Endodermal cell (in vitro differentiated cells): ENCODE measurements around the gene SUSD3. TPM values are rescaled to one million over a fixed set of nuclear protein-coding genes. Genes with fewer than 3 reads are reported as not detected.
A peak's percentile ranks its signal among the peaks of the same experiment; 100 is the strongest.

Experiments
- DNase-seq: peaks from one replicate; pipeline ENCODE4 v3.0.0-alpha.2; 2017
- H3K27ac ChIP-seq: 2 replicates; pipeline ENCODE4 v1.5.1; 2013; ENCODE audit warnings: mild to moderate bottlenecking, low read depth, low read length, moderate library complexity
- H3K27me3 ChIP-seq: 2 replicates; pipeline ENCODE4 v1.6.1; 2013; ENCODE audit warnings: mild to moderate bottlenecking, low read length, moderate library complexity; ENCODE audit not compliant: insufficient read depth, control insufficient read depth, poor library complexity, severe bottlenecking
- H3K36me3 ChIP-seq: 2 replicates; pipeline ENCODE4 v1.7.0; 2013; ENCODE audit warnings: mild to moderate bottlenecking, low read length, moderate library complexity; ENCODE audit not compliant: control insufficient read depth, insufficient read depth
- H3K4me1 ChIP-seq: one replicate; pipeline ENCODE4 v1.7.0; 2013; ENCODE audit warnings: low read length; ENCODE audit not compliant: control insufficient read depth, insufficient read depth
- H3K4me3 ChIP-seq: 2 replicates; pipeline ENCODE4 v1.5.1; 2013; ENCODE audit warnings: mild to moderate bottlenecking, low read length, moderate library complexity
- H3K9ac ChIP-seq: 2 replicates; pipeline ENCODE4 v1.6.1; 2013; ENCODE audit warnings: mild to moderate bottlenecking, low read length, moderate library complexity; ENCODE audit not compliant: poor library complexity, severe bottlenecking; ENCODE audit errors: extremely low read depth
- H3K9me3 ChIP-seq: 2 replicates; pipeline ENCODE4 v1.6.1; 2013; ENCODE audit warnings: mild to moderate bottlenecking, low read length, moderate library complexity; ENCODE audit not compliant: control insufficient read depth
- H3K27ac Mint-ChIP-seq: 2 replicates; pipeline ENCODE4 v1.8.0; 2020; ENCODE audit warnings: mixed read lengths
- H3K27me3 Mint-ChIP-seq: 2 replicates; pipeline ENCODE4 v1.8.0; 2021; ENCODE audit warnings: mild to moderate bottlenecking, mixed read lengths; ENCODE audit not compliant: insufficient read depth
- H3K36me3 Mint-ChIP-seq: 2 replicates; pipeline ENCODE4 v1.8.0; 2020; ENCODE audit warnings: low read depth, mixed read lengths
- H3K4me1 Mint-ChIP-seq: 2 replicates; pipeline ENCODE4 v1.8.0; 2020; ENCODE audit warnings: mixed read lengths
- H3K4me3 Mint-ChIP-seq: 2 replicates; pipeline ENCODE4 v1.8.0; 2020; ENCODE audit warnings: mild to moderate bottlenecking, moderate library complexity, mixed read lengths
- H3K9me3 Mint-ChIP-seq: 2 replicates; pipeline ENCODE4 v1.8.0; 2020; ENCODE audit warnings: mild to moderate bottlenecking, mixed read lengths
- WGBS, 2 experiments: methylation state at CpG; one replicate each; pipeline versions ENCODE4 v1.1.5 to v1.1.7; 2013; ENCODE audit warnings: missing lambda C conversion rate in 2 of 2, mixed read lengths in 1 of 2; ENCODE audit not compliant: insufficient coverage in 1 of 2, insufficient read length in 1 of 2; 5-methylcytosine and 5-hydroxymethylcytosine counted together
- total RNA-seq, 2 donors: library from RNA; stranded (reverse); fragmentation: NEBNext Ultra II Directional in 1 of 2; extraction: Animal tissue kit (Norgen Biotek cat#: 25700) in 1 of 2; gene quantifications; 2 replicates in 1 of 2; 3 replicates in 1 of 2; pipeline ENCODE4 v1.2.1, GENCODE V29; 2021
- TF ChIP-seq, protein P1 (sequence below): fragments of 200-600 bp; sonication (generic); conservative IDR thresholded peaks from 2 replicates; pipeline ENCODE4 v1.5.0; 2021; ENCODE audit warnings: antibody characterized with exemption, mild to moderate bottlenecking

SUSD3 gene
- total RNA-seq, 2 donors from 2014 or later: 5.1 to 5.9 TPM

DNA sequence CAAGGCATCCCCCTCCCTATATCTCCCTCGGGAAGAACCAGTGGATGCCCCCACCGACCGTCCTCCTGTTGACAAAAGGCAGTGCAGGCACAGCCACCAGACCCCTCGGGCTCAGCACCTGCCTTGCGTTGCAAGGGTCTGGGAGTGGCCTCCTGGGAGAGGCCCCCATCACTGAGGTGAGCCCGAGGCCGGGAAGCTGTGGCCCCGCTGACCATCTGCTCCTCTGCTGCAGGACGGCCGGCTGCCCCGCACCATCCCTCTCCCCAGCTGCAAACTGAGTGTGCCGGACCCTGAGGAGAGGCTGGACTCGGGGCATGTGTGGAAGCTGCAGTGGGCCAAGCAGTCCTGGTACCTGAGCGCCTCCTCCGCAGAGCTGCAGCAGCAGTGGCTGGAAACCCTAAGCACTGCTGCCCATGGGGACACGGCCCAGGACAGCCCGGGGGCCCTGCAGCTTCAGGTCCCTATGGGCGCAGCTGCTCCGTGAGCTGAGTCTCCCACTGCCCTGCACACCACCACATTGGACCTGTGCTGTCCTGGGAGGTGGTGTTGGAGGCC is 23.3 kb upstream of the SUSD3 start:
- Histone ChIP-seq H3K36me3 (no peaks in the 10 kb centered on the region), H3K9me3 (no peaks in the 10 kb centered on the region), H3K9ac (no peak overlapping the region), H3K4me3 (no peak overlapping the region), H3K4me1 (no peaks in the 10 kb centered on the region), H3K27ac (no peak overlapping the region), H3K27me3 (no peaks in the 10 kb centered on the region)
- peaks cover 4% of the 10 kb centered on the region for H3K27me3 Mint-ChIP-seq
- WGBS, 2 experiments: 90 to 94% methylated on average over 12 to 19 of the region's 19 CpGs
- no peak overlapping the region for H3K4me3 Mint-ChIP-seq
- DNase-seq: no peak
- H3K4me1 Mint-ChIP-seq: no peaks in the 10 kb centered on the region
- H3K9me3 Mint-ChIP-seq: no peaks in the 10 kb centered on the region
- TF ChIP-seq, protein P1, sequence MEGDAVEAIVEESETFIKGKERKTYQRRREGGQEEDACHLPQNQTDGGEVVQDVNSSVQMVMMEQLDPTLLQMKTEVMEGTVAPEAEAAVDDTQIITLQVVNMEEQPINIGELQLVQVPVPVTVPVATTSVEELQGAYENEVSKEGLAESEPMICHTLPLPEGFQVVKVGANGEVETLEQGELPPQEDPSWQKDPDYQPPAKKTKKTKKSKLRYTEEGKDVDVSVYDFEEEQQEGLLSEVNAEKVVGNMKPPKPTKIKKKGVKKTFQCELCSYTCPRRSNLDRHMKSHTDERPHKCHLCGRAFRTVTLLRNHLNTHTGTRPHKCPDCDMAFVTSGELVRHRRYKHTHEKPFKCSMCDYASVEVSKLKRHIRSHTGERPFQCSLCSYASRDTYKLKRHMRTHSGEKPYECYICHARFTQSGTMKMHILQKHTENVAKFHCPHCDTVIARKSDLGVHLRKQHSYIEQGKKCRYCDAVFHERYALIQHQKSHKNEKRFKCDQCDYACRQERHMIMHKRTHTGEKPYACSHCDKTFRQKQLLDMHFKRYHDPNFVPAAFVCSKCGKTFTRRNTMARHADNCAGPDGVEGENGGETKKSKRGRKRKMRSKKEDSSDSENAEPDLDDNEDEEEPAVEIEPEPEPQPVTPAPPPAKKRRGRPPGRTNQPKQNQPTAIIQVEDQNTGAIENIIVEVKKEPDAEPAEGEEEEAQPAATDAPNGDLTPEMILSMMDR: no peak
- H3K27ac Mint-ChIP-seq: no peak overlapping the region
- H3K36me3 Mint-ChIP-seq: no peaks in the 10 kb centered on the region

DNA sequence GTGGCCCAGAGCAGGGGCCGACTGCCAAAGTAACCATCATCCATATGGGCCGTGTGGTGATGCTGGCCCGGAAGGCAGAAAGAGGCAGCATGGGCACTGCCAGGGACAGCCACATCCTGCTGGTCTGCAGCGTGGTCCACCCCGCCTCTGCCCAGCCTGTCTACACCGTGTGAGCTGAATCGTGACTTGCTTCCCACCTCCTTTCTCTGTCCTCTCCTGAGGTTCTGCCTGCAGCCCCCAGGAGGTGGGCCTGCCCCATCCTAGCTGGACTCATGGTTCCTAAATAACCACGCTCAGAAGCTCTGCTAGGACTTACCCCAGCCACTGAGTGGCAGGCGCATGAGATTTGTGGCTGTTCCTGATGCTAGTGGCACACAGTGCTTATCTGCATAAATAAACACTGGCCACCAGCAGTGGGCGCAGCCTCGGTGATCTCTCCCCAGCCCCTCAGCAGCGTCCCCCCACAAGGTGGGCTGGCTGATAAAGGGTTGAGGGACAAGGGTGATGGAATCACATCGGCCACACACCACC is 22.6 kb upstream of the SUSD3 start:
- Histone ChIP-seq H3K27me3 (no peaks in the 10 kb centered on the region), H3K9ac (no peak overlapping the region), H3K9me3 (no peaks in the 10 kb centered on the region), H3K27ac (no peak overlapping the region), H3K4me3 (no peak overlapping the region), H3K36me3 (no peaks in the 10 kb centered on the region), H3K4me1 (no peaks in the 10 kb centered on the region)
- no peak overlapping the region for H3K27ac Mint-ChIP-seq
- H3K9me3 Mint-ChIP-seq: no peaks in the 10 kb centered on the region
- H3K36me3 Mint-ChIP-seq: no peaks in the 10 kb centered on the region
- 90 to 93% methylated on average over 8 to 13 of the region's 13 CpGs for WGBS, 2 experiments
- no peaks in the 10 kb centered on the region for H3K4me1 Mint-ChIP-seq
- TF ChIP-seq, protein P1: no peak
- DNase-seq: no peak
- peaks cover 4% of the 10 kb centered on the region for H3K27me3 Mint-ChIP-seq
- H3K4me3 Mint-ChIP-seq: no peak overlapping the region

DNA sequence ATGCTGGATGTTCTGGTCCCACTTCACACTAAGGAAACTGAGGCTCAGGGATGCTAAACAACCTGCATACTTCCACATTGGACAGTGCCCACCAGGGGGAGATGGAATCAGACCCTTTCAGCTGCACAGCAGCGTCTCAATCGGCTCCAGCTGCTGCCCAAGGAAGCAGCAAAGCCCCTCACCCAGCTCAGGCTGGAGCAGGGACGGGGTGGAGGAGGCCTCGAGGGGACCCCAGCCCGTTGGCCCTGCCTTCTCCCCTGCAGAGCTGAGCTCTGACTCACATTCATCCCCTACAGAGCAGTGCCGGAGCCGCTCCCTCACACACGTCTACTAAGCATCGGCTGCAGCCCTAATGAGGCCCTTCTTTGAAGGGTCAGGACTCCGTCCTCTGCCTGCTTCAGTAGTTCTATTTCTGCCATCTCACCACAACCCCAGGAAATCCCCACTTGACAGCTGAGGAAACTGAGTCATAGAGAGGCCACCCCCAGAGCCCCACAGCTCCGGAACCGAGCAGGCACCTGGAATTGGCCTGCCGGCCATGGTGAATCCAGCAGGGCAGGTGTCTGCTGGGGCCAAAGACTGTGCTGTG is 21.5 kb upstream of the SUSD3 start:
- no peaks in the 10 kb centered on the region for H3K9me3 ChIP-seq
- Mint-ChIP-seq H3K4me3 (no peak overlapping the region), H3K9me3 (no peaks in the 10 kb centered on the region), H3K4me1 (no peaks in the 10 kb centered on the region), H3K27me3 (no peaks in the 10 kb centered on the region), H3K36me3 (no peaks in the 10 kb centered on the region), H3K27ac (no peak overlapping the region)
- H3K4me3 ChIP-seq: no peak overlapping the region
- H3K27ac ChIP-seq: no peak overlapping the region
- no peaks in the 10 kb centered on the region for H3K27me3 ChIP-seq
- no peaks in the 10 kb centered on the region for H3K36me3 ChIP-seq
- 86 to 87% methylated on average over 7 to 13 of the region's 13 CpGs for WGBS, 2 experiments
- no peak overlapping the region for H3K9ac ChIP-seq
- TF ChIP-seq, protein P1: peak; percentile 60
- no peaks in the 10 kb centered on the region for H3K4me1 ChIP-seq
- no peak for DNase-seq
